ENCODE results near the gene MUC22.
A peak's percentile ranks its signal among the peaks of the same experiment; 100 is the strongest.

MUC22 gene

GRCh38 chr6:30987304-30987703, 23.0 kb upstream of the MUC22 start:
- no peak for DNase-seq (ENCODE audit: low read depth)
- H3K4me3 ChIP-seq (ENCODE audit: low read depth, low read length), result no peak overlapping the region
- TF ChIP-seq MAX (IDR thresholded peaks at IDR 0.05; ENCODE audit: low read depth, low read length) (no peak), MYC (IDR thresholded peaks at IDR 0.05; ENCODE audit: low read depth, low read length) (no peak), CTCF (IDR thresholded peaks at IDR 0.05; ENCODE audit: low read depth, low read length) (no peak), POLR2A (IDR thresholded peaks at IDR 0.05; ENCODE audit: extremely low read depth, insufficient read length) (no peak)

- DNase-seq (ENCODE audit: low read depth), result no peak
- no peak for TF ChIP-seq MAX (IDR thresholded peaks at IDR 0.05; ENCODE audit: low read depth, low read length)
- TF ChIP-seq MYC (IDR thresholded peaks at IDR 0.05; ENCODE audit: low read depth, low read length), result no peak
- no peak for TF ChIP-seq CTCF (IDR thresholded peaks at IDR 0.05; ENCODE audit: low read depth, low read length)
- TF ChIP-seq POLR2A (IDR thresholded peaks at IDR 0.05; ENCODE audit: extremely low read depth, insufficient read length), result no peak
Measured at GRCh38 chr6:30988209-30988825, 22.0 kb upstream of the MUC22 start.

GRCh38 chr6:30990422-30991086, 19.7 kb upstream of the MUC22 start:
- TF ChIP-seq CTCF (IDR thresholded peaks at IDR 0.05; ENCODE audit: low read depth, low read length) (no peak), MAX (IDR thresholded peaks at IDR 0.05; ENCODE audit: low read depth, low read length) (no peak), MYC (IDR thresholded peaks at IDR 0.05; ENCODE audit: low read depth, low read length) (no peak), POLR2A (IDR thresholded peaks at IDR 0.05; ENCODE audit: extremely low read depth, insufficient read length) (no peak)
- no peak overlapping the region for H3K4me3 ChIP-seq (ENCODE audit: low read depth, low read length)
- no peak for DNase-seq (ENCODE audit: low read depth)

More at GRCh38 chr6:30988209-30988825, 22.0 kb upstream of the MUC22 start:
- no peak overlapping the region for H3K4me3 ChIP-seq (ENCODE audit: low read depth, low read length)

GRCh38 chr6:30991891-30992290, 18.4 kb upstream of the MUC22 start:
- no peak overlapping the region for H3K4me3 ChIP-seq (ENCODE audit: low read depth, low read length)
- TF ChIP-seq POLR2A (IDR thresholded peaks at IDR 0.05; ENCODE audit: extremely low read depth, insufficient read length) (no peak), MYC (IDR thresholded peaks at IDR 0.05; ENCODE audit: low read depth, low read length) (no peak), MAX (IDR thresholded peaks at IDR 0.05; ENCODE audit: low read depth, low read length) (no peak), CTCF (IDR thresholded peaks at IDR 0.05; ENCODE audit: low read depth, low read length) (no peak)
- DNase-seq (ENCODE audit: low read depth), result no peak

GRCh38 chr6:30997301-30997700, 13.0 kb upstream of the MUC22 start:
- no peak overlapping the region for H3K4me3 ChIP-seq (ENCODE audit: low read depth, low read length)
- TF ChIP-seq MYC (IDR thresholded peaks at IDR 0.05; ENCODE audit: low read depth, low read length), result no peak
- no peak for TF ChIP-seq POLR2A (IDR thresholded peaks at IDR 0.05; ENCODE audit: extremely low read depth, insufficient read length)
- no peak for TF ChIP-seq CTCF (IDR thresholded peaks at IDR 0.05; ENCODE audit: low read depth, low read length)
- TF ChIP-seq MAX (IDR thresholded peaks at IDR 0.05; ENCODE audit: low read depth, low read length), result no peak
- DNase-seq (ENCODE audit: low read depth), result peak; percentile 13

Data from NB4 (cell line).